ENCODE measurements around the gene MTA3.
"Not testable (repeated sequence)": the region's sequence is repeated elsewhere in the genome, so short reads cannot be mapped to it uniquely, and the experiment has no call there.

MTA3 gene

DNA sequence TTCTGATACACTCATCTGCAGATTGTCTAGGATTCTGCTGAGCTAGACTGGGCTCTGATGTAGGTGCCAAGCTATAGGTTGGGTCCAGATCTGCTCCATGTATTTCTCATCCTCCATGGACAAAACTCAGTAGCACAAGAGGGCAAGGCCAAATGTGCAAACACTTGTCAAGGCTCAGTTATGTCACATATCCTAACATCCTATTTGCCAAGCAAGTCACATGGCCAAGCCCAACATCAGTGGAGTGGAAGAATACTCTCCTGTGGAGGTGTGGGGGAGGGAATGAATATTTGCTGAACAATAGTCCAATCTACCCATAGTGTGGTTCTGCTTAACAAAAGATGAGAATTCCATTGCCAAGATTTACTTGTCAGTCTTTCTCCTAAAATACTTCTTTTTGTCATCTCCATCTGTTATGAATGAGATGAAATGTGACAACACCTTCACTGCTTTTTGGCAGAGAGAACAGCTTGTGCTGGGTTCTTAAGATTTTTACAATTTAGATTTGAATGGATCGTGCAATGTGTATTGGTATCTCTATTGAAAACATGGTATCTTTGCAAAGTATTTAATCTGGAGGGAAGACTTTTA, 105.7 kb downstream of the MTA3 start:
- no peak for DNase-seq

GRCh38 chr2:42675815-42676214, 107.4 kb downstream of the MTA3 start:
- no peak for DNase-seq

- DNase-seq, result no peak
Observed at GRCh38 chr2:42685303-42685702, 116.9 kb downstream of the MTA3 start.

DNA sequence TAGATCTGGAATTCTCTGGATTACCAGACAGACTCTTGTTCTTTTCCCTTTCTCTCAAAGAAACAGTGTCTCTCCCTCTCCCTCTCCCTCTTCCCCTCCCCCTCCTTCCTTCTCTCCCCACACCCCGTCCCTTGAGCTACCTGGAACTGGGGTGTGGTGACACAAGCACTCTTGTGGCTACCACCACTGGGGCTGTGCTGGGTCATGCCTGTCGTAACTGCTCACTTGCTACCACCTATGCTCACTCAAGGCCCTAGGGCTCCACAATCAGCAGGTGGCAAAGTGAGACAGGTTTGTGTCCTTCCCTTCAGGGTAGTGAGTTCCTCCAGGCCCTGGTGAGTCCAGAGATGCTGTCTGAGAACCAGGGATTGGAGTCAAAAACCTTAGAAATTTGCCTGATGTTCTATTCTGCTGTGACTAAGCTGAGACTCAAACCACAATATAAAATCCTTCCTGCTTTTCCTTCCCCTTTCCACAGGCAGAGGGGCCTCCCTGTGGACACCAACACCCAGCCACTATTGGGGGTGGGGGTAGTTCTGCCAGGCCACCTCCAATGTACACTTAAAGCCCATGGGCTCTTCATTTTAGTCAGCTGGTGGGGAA, 124.7 kb downstream of the MTA3 start:
- no peak for DNase-seq

- DNase-seq, result no peak
Observed at GRCh38 chr2:42693688-42694479, 125.5 kb downstream of the MTA3 start.

GRCh38 chr2:42696987-42697386, 128.6 kb downstream of the MTA3 start:
- DNase-seq, result no peak

DNA sequence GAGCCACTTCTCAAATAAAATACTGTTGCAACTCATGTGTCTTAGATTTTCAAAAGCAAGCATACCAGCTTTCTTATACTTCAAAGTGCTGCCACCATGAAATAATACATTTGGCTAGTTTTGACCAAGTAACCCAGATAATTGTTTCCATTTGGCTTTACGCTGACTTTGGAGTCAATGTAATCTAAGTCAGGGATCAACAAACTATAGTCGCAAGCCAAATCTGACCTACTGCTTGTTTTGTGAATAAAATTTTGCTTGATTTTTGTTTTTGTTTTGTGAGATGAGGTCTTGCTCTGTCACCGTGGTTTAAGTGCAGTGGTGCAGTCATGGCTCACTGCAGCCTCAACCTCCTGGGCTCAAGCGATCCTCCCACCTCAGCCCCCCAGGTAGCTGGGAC, 130.5 kb downstream of the MTA3 start:
- no peak for DNase-seq

- no peak for DNase-seq
Observed at GRCh38 chr2:42706836-42707235, 138.4 kb downstream of the MTA3 start.

GRCh38 chr2:42708179-42708578, 139.7 kb downstream of the MTA3 start:
- no peak for DNase-seq

DNA sequence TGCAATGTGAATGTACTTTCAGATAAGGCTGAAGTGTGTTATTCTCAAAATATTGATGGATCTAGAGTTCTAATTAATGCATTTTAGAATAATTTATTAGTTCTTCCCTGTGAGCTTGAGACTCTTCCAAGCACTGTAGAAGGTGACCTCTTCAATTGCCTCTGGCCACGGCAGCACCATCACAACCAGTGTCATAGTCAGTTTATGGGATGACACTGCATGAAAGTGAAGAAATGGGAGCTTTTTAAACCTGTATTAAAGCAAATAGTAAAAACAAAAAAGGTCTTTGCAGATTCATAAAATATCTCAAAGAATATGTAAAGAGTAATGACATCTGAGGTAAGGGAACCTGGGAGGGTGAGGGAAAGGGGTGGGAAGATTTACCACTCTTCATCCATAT, 143.5 kb downstream of the MTA3 start:
- DNase-seq, result no peak

DNA sequence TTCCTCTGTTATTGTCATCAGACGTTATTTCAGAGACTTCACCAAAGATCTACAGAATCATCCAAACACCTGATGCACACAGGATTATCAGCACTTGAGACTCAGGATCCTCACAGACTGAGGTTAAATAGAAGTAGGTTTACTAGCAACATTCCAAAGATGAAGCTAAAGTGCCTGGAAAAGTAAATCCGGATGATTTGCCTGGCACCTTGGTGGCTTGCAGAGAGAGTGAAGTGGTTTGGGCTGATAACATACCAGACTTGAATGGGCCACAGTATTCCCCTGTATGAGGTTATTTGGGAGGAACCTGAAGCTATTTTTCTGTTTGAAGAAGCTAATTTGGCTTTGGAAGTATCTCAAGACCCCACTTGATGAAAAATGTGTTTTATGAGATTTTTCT, 144.5 kb downstream of the MTA3 start:
- no peak for DNase-seq

- no peak for DNase-seq
Observed at GRCh38 chr2:42713920-42714319, 145.5 kb downstream of the MTA3 start.

DNA sequence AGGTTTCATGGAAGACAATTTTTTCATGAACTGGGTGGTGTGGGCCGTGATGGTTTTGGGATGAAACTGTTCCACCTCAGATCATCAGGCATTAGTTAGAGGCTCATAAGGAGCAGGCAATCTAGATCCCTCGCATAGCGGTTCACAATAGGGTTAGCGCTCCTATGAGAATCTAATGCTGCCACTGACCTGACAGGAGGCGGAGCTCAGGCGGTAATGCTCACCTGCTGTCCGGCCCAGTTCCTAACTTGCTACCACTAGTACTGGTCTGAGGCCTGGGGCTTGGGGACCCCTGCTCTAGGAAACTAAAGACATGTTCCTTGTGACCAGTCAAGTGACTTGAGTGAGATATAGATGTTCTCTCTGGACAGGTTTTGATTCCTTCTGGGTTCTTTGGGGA, 146.3 kb downstream of the MTA3 start:
- DNase-seq, result no peak

DNA sequence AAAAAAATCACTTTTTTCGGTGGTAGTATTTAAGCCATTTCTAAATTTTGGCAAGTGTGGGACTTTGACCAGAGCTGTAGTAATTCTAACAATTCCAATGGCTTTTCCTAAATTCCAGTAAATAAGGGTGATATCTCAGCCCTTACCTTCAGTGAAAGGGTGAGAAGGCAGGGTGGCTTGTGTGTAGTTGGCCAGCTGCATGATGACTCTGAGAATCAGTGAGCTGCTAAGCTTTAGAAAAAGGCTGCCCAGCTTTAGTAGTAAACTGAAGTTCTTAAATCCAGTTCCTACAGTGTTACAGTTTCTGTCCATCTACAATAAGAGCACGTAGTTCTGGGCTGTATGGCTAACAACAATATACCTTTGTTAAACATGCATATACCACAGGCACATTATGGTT, 153.5 kb downstream of the MTA3 start:
- no peak for DNase-seq

GRCh38 chr2:42722320-42723190, 154.1 kb downstream of the MTA3 start:
- peak in 1 of 2 experiments; percentile 8 for DNase-seq

- no peak for DNase-seq
Observed at GRCh38 chr2:42723465-42723864, 155.0 kb downstream of the MTA3 start.

DNA sequence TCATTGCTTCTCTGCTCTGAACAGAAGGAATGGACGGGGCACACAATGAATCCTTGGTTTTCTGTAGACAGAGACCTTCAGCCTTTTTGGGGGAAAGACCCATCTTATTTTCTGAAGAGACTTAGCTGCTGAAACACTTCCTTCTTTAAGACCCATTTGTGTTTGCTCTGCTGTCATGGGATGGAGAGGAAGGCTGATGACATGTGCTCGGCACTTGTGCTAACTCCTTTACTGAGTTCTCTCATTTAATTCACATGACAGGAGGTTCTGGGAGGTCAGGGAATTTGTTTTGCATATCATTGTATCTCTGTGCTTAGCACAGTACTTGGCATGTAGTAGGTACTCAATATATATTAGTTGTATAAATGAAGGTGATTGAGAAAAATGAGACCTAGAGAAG, 156.5 kb downstream of the MTA3 start:
- no peak for DNase-seq

DNA sequence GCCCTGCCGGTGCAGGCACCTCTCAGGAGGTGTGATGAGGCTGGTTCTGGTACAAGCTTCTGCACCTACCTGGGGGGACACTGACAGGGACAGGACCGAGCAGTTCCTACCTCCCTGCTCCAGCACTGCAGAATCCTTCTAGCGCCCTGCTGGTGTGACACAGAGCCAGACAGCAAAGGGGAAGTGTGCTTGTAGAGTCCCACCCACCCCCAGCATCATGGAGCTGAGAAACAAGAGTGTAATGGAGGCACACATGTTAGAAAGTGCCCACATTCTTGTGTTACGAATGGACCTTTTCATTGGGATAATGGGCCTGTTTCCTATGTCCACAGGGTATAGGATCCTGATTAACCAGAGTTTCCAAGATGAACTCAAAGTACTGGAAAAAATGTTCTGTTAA, 157.2 kb downstream of the MTA3 start:
- DNase-seq, result no peak

DNA sequence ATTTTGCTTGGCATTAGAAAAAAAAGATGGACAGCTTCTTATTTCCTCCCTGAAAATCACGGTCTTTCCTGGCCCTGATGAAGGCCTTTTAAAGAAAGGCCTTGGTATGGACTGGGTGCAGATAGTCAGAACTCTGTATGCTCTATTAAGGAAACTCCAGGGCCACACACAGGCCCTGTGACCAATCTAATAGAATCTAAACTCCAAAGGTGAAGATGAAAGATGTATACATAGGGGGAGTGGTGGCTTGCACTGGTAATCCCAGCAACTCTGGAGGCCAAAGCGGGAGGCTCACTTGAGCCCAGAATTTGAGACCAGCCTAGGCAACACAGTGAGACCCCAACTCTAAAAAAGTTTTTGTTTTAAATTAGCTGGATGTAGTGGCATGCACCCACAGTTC, 158.2 kb downstream of the MTA3 start:
- no peak for DNase-seq

- DNase-seq, result not testable (repeated sequence)
Observed at GRCh38 chr2:42731316-42731715, 162.9 kb downstream of the MTA3 start.

GRCh38 chr2:42733852-42734251, 165.4 kb downstream of the MTA3 start:
- DNase-seq, result no peak

- no peak for DNase-seq
Observed at GRCh38 chr2:42736598-42737322, 168.3 kb downstream of the MTA3 start.

DNA sequence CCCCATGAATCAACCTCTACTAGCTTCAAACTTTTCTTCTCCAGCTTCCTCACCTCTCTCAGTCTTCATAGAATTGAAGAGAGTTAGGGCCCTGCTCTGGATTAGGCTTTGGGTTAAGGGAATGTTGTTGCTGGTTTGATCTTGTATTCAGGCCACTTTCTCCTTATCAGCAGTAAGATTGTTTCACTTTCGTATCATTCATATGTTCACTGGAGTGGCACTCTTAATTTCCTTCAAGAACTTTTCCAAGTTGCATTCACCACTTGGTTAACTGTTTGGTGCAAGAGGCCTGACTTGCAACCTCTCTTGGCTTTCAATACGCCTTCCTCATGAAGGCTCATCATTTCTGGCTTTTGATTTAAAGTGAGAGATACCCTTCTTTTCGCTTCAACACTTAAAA, 172.7 kb downstream of the MTA3 start:
- DNase-seq, result no peak
